ENCODE results near the gene TTLL5. TPM values are rescaled to one million over a fixed set of nuclear protein-coding genes. Genes with fewer than 3 reads are reported as not detected.
A peak's percentile ranks its signal among the peaks of the same experiment; 100 is the strongest.
"Not testable (repeated sequence)": the region's sequence is repeated elsewhere in the genome, so short reads cannot be mapped to it uniquely, and the experiment has no call there.

Gene TTLL5
- polyA plus RNA-seq, 2 of the 4 experiments (the other 2 are of a cell fraction), result 18.8 to 23.7 TPM

- 85% methylated on average over 4 of the region's 4 CpGs for WGBS (ENCODE audit: missing lambda C conversion rate)
- POLR2A ChIA-PET, result not testable (repeated sequence)
Measured at GRCh38 chr14:75920421-75920820, 259.4 kb downstream of the TTLL5 start.

GRCh38 chr14:75925141-75925840 is 264.2 kb downstream of the TTLL5 start:
- WGBS (ENCODE audit: missing lambda C conversion rate), result 100% methylated on average over 4 of the region's 54 CpGs
- ATAC-seq; H3K4me3 ChIP-seq; FAIRE-seq; H3K4me1 ChIP-seq; POLR2A ChIA-PET; H3K27ac ChIP-seq; CTCF ChIA-PET; DNase-seq (ENCODE audit: low read depth in 1 of 2, low spot score in 1 of 2); H3K9me3 ChIP-seq; H3K4me2 ChIP-seq: not testable (repeated sequence)

More at GRCh38 chr14:75920421-75920820, 259.4 kb downstream of the TTLL5 start:
- not testable (repeated sequence) for H3K9me3 ChIP-seq; H3K4me2 ChIP-seq; H3K4me3 ChIP-seq; DNase-seq (ENCODE audit: low read depth in 1 of 2, low spot score in 1 of 2); H3K4me1 ChIP-seq; FAIRE-seq; H3K27ac ChIP-seq; ATAC-seq
- CTCF ChIA-PET, result interaction anchor here (5.0 kb wide), 1 partner anchor 14 kb away, joined by 28 read pairs; no protein-coding TSS in a partner anchor
- 0 out of 2 replicates have a peak, but pooled peaks have one; percentile 22 for TF ChIP-seq KDM1A (IDR thresholded peaks at IDR 0.05; ENCODE audit: low read depth)

- ATAC-seq, result no peak
- no peak overlapping the region for H3K4me2 ChIP-seq
- ChIA-PET CTCF (no interaction called here), POLR2A (no interaction called here)
- no peak for FAIRE-seq
- no peak for TF ChIP-seq ZNF302 (CRISPR knock-in tag; IDR thresholded peaks at IDR 0.05)
- TF ChIP-seq POLR2A (IDR thresholded peaks at IDR 0.05; ENCODE audit: low read length), result no peak
- TF ChIP-seq ATOH8 (CRISPR knock-in tag; IDR thresholded peaks at IDR 0.05; ENCODE audit: low read depth), result no peak
- TF ChIP-seq EHMT2 (IDR thresholded peaks at IDR 0.05; ENCODE audit: low read depth), result no peak
- no peak for TF ChIP-seq CHD2 (IDR thresholded peaks at IDR 0.05; ENCODE audit: low read length, partially characterized antibody)
- no peak for TF ChIP-seq HOXB13 (CRISPR knock-in tag; IDR thresholded peaks at IDR 0.05; ENCODE audit: low read depth)
- no peak for TF ChIP-seq MAZ (IDR thresholded peaks at IDR 0.05; ENCODE audit: borderline replicate concordance, low read depth, low read length)
- no peak for TF ChIP-seq ZSCAN20 (CRISPR knock-in tag; IDR thresholded peaks at IDR 0.05)
- TF ChIP-seq POLR2AphosphoS2 (conservative IDR thresholded peaks at IDR 0.05; ENCODE audit: low read length), result no peak
- TF ChIP-seq USF2 (IDR thresholded peaks at IDR 0.05), result no peak
- TF ChIP-seq CBX2 (IDR thresholded peaks at IDR 0.05; ENCODE audit: borderline replicate concordance, low read depth), result no peak
- TF ChIP-seq CHD4 (IDR thresholded peaks at IDR 0.05; ENCODE audit: borderline replicate concordance), result no peak
- TF ChIP-seq CTCF (IDR thresholded peaks at IDR 0.05), result no peak
- TF ChIP-seq HES2 (IDR thresholded peaks at IDR 0.05), result no peak
- TF ChIP-seq PBX3 (IDR thresholded peaks at IDR 0.05), result no peak
- DNase-seq (ENCODE audit: low read depth in 1 of 2, low spot score in 1 of 2), result no peak
- no peaks in the 10 kb centered on the region for H3K4me1 ChIP-seq
- H3K4me3 ChIP-seq, result no peak overlapping the region
- no peak overlapping the region for H3K27ac ChIP-seq
- WGBS (ENCODE audit: missing lambda C conversion rate), result 89% methylated on average over 4 of the region's 4 CpGs
- no peaks in the 10 kb centered on the region for H3K9me3 ChIP-seq
Measured at GRCh38 chr14:75926431-75927115, 265.5 kb downstream of the TTLL5 start.

Measured in A549 (cell line).